Endothelial cell of umbilical vein (primary cell): ENCODE measurements around the gene NTMT2.

Source experiments
- CTCF ChIP-seq, 2 donors: IDR thresholded peaks; 1 replicate in 1 of 2; 2 replicates in 1 of 2; pipeline ENCODE4 v1.5.1; 2011; ENCODE audit warnings: low read length in 2 of 2, mild to moderate bottlenecking in 2 of 2, moderate library complexity in 2 of 2, control low read depth in 1 of 2, inconsistent platforms in 1 of 2, low read depth in 1 of 2; ENCODE audit not compliant: insufficient read depth in 1 of 2; ENCODE audit errors: extremely low read depth in 1 of 2
- EZH2 ChIP-seq: IDR thresholded peaks from 2 replicates; pipeline ENCODE4 v1.6.1; 2012; ENCODE audit warnings: borderline replicate concordance, low read depth, mild to moderate bottlenecking, moderate library complexity, low read length, inconsistent platforms; ENCODE audit not compliant: severe bottlenecking
- FOS ChIP-seq: IDR thresholded peaks from 2 replicates; pipeline ENCODE4 v1.6.1; 2011; ENCODE audit warnings: mild to moderate bottlenecking, low read length, moderate library complexity, borderline replicate concordance; ENCODE audit not compliant: insufficient read depth
- MAX ChIP-seq: IDR thresholded peaks from 2 replicates; pipeline ENCODE4 v1.6.1; 2011; ENCODE audit not compliant: insufficient read depth, insufficient read length
- MYC ChIP-seq: IDR thresholded peaks from one replicate; pipeline ENCODE4 v1.6.1; 2011; ENCODE audit warnings: mild to moderate bottlenecking, low read depth, low read length
- POLR2A ChIP-seq: IDR thresholded peaks from 2 replicates; pipeline ENCODE4 v1.6.1; 2012; ENCODE audit warnings: low read depth, mild to moderate bottlenecking, control low read depth, low read length
- POLR2AphosphoS5 ChIP-seq: IDR thresholded peaks from 2 replicates; pipeline ENCODE4 v1.6.1; 2012; ENCODE audit warnings: low read depth, mild to moderate bottlenecking, control low read depth, low read length, moderate library complexity; ENCODE audit not compliant: insufficient read depth

DNA sequence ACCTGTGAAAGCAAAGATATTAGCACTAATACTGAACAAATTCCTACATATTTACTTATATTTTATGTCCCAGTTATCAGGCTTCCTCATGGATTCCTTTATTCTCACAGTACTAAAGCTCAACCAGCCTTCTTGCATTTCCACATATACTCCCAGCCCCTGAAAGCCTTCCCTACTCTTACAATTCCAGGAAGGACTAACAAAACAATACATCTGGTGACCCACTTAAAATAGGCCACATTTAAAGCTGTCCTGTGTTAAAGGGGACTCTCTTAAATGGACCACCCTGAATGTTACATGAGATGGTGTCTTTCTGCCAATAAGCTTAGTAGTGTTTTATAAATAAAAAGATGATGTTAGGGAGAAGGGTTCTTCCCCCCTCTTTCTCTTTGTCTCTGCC is 54.4 kb downstream of the NTMT2 start:
- TF ChIP-seq CTCF (IDR thresholded peaks at IDR 0.05; ENCODE audit: extremely low read depth in 1 of 2, insufficient read depth in 1 of 2, low read depth in 1 of 2, low read length in 2 of 2) (no peak), POLR2A (no peak), POLR2AphosphoS5 (no peak), EZH2 (no peak), FOS (no peak), MAX (no peak), MYC (no peak)
